ENCODE measurements around the gene PRKAB1.

DNA sequence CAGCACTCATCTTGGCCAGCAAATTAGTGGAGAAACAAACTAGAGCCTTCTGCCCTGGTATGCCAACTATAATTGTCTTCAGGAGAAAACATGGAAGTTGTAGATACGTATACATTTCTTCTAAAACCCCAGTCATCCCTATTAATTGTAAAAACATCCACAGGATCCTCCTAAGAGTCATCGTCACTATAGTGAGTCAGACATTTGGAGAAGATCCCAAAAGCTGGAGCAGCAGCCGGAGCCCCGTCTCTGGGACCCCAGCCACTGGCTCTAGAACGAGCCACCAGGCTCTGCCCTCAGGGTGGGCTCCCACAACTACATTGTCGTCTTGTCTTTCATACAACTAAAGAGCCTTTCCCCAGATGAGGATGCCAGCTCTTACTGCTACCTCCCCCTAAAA is 15.5 kb downstream of the PRKAB1 start:
- TF ChIP-seq POLR2AphosphoS5 (IDR thresholded peaks at IDR 0.05; ENCODE audit: insufficient read depth in 1 of 2, low read depth in 1 of 2): no peak
- no peak for TF ChIP-seq POLR2A (IDR thresholded peaks at IDR 0.05)

Measured in vagina (tissue), 2 donors.